ENCODE results near the gene SETD6. TPM values are rescaled to one million over a fixed set of nuclear protein-coding genes. Genes with fewer than 3 reads are reported as not detected.

SETD6 gene
- total and polyA plus RNA-seq, 9 of the 15 experiments (the other 6 are each of a cell fraction or from before 2014, with no cell fraction given) = 9.2 to 40.9 (median 19.8) TPM

- TF ChIP-seq ATF6 (CRISPR knock-in tag; IDR thresholded peaks at IDR 0.05) (peak; percentile 90; the same call in 1 of the 2 replicates), NR3C1 (CRISPR knock-in tag; IDR thresholded peaks at IDR 0.05) (no peak), TFAP4 (CRISPR knock-in tag; IDR thresholded peaks at IDR 0.05; ENCODE audit: borderline replicate concordance) (peak; percentile 79), U2AF1 (optimal IDR thresholded peaks at IDR 0.05; ENCODE audit: low read depth, low read length) (peak; percentile 93), CHD1 (IDR thresholded peaks at IDR 0.05; ENCODE audit: low read length) (peak; percentile 55), YBX1 (IDR thresholded peaks at IDR 0.05) (no peak), ZFP91 (CRISPR knock-in tag; IDR thresholded peaks at IDR 0.05) (peak; percentile 63; the same call in 1 of the 2 replicates), ETS2 (tag; IDR thresholded peaks at IDR 0.05; ENCODE audit: borderline replicate concordance, poor library complexity, severe bottlenecking) (no peak), KAT7 (CRISPR knock-in tag; IDR thresholded peaks at IDR 0.05; ENCODE audit: borderline replicate concordance) (0 out of 2 replicates have a peak, but pooled peaks have one; percentile 55), THAP12 (CRISPR knock-in tag; IDR thresholded peaks at IDR 0.05) (no peak), MTA1 (IDR thresholded peaks at IDR 0.05; ENCODE audit: borderline replicate concordance) (peak; percentile 62; the same call in 1 of the 2 replicates), GATAD2A (IDR thresholded peaks at IDR 0.05) (peak; percentile 55; the same call in 1 of the 2 replicates), ZNF830 (CRISPR knock-in tag; IDR thresholded peaks at IDR 0.05) (0 out of 2 replicates have a peak, but pooled peaks have one; percentile 71), BRF1 (IDR thresholded peaks at IDR 0.05; ENCODE audit: borderline replicate concordance, extremely low read depth, insufficient read length) (no peak), EHMT2 (IDR thresholded peaks at IDR 0.05) (no peak), POLR2G (IDR thresholded peaks at IDR 0.05; ENCODE audit: low read depth, low read length) (peak; percentile 96), IFI16 (CRISPR knock-in tag; IDR thresholded peaks at IDR 0.05) (no peak), CSDE1 (IDR thresholded peaks at IDR 0.05) (no peak), ZNF384 (IDR thresholded peaks at IDR 0.05; ENCODE audit: low read depth, low read length) (no peak), ETV1 (tag; conservative IDR thresholded peaks at IDR 0.05; ENCODE audit: low read depth) (peak; percentile 85), ZNF133 (CRISPR knock-in tag; IDR thresholded peaks at IDR 0.05) (no peak), ELF1 (tag; IDR thresholded peaks at IDR 0.05) (peak; percentile 64)
Measured at GRCh38 chr16:58515125-58515870, at the start of gene SETD6 (continued).
